NCI-H1105 treated with DMSO at 0.1 percent for 48 hours (cell line): ENCODE measurements around the gene ZNF774.
"Not testable (repeated sequence)": the region's sequence is repeated elsewhere in the genome, so short reads cannot be mapped to it uniquely, and the experiment has no call there.

Experiments
- DNase-seq: peaks from one replicate; lab custom pipeline; 2025; lab: John Stamatoyannopoulos, UW

The ZNF774 gene

DNA sequence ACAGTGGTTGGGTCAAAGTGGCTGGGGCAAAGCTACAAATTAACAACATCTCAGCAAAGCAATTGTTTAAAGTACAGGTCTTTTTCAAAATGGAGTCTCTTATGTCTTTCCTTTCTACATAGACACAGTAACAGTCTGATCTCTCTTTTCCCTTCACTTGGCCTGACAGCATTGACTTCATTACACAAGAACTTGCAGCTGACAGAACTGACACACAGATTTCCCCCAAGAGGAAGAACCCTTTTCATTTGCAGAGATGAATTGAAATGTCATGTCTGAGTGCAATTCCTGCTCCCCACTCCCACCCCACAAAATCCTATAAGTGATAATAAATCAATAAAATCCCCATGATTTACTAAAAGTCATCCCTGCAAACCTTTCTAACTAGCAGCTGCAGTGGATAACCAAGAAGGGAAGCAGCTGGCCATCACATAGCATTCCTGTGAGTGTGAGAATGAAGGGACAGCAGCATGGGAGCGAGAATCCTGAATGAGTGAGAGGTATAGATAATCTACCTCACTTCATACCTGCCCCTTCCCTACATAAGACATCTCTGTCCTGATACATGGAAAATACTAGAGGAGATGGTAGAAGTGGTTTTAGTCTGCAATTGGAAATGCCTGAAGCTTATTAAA lies 4.5 kb upstream of the ZNF774 start:
- not testable (repeated sequence) for DNase-seq

DNA sequence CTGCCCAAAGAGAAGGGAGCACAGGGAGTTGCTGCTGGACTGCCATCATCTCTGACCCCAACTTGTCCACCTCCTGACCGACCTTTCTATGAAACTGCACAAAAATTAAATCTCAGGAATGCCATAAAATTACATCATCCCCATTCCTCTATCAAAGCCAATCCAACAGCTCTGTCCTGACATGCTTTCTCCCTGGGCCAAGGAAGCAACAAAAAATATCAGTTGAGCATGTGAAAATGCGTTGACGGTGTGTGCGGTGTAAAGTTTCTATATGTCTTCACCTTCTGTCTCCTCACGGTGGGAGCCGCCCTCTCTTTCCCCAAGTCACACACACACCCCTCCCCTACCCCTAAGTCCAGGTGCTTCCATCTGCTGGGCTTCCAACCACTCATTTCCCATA lies 3.6 kb upstream of the ZNF774 start:
- no peak for DNase-seq

DNA sequence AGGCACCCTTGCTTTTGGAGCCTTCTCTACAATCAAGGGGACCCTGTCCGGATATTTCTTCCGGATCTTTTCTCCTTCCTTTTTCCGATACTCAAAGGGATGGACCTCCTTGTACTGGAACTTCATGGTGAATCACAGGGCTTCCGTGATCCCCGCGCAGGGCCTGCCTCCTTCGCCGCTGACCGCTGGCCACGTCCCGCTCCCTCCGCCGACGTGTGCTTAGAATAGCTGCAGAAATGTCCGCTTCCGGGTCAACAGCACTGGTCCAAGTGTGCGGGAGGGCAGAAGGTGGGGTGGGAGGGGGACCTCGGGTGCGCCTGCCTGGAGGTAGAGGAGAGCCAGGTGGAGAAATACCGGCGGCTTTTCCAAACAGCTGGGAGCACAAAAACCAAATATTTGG lies 3.0 kb upstream of the ZNF774 start:
- DNase-seq = no peak

DNA sequence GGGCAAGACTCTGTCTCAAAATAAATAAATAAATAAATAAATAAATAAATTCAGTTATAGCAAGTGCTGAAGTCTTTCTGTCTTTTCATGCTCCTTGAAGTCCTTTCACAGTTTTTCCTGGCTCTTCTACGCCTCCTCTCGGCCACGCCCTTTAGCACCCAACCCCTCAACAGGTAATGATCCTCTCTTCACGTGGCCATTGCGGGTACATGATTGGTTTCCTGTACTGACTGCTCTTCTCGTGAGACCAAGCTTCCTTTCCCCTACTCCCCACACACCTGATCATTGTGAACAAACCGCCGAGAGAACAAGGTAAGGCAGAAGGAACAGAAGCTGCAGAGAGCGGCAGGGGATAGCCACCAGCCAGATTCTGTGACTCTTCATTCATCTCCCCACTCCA lies 2.3 kb upstream of the ZNF774 start:
- DNase-seq = no peak

DNA sequence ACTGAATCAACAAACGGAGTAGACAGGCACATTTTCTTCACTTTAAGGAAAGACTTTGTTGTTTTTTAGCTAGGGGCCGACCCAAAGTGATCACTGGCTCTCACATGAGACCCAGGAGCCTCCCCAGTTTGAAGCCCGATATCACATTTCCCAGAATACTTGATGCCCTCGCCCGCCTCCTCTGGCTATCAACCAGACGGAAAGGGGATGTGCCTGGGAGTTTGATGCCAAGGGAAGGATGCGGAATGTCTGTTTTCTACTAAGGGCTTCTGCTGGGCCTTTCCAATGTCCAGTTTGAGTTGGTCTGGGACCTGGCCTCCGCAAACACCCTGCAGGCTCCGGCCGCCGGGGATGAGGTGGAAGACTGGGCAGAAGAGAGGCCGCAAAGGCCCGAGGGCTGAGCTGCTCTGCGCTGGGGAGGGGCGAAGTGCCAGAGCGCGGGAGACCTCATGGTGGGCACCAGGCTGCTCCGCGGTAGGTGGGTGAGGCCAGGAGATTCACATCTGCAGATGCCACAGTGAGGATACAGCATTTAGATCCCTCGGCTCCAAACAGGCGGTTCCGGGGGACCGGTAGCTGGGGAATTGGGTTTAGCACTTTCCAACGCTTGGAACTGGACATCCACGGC lies 491 bp upstream of the ZNF774 start:
- DNase-seq = no peak

DNA sequence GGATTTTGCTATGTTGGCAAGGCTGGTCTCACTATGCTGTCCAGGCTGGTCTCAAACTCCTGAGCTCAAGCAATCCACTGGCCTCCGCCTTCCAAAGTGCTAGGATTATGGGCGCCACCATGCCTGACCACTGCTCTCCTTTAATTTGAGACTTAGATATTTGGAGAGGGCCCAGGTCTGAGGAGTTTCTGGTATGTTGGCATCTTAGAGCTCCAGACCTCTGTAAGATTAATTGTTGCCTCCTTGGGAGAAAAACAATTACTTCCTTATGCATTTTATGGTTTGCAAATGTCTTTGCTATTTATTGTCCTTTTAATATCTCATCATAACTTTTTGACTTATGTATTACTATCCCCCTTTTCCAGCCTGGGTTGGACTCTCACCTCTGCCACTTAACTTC lies 2.9 kb downstream of the ZNF774 start:
- no peak for DNase-seq

DNA sequence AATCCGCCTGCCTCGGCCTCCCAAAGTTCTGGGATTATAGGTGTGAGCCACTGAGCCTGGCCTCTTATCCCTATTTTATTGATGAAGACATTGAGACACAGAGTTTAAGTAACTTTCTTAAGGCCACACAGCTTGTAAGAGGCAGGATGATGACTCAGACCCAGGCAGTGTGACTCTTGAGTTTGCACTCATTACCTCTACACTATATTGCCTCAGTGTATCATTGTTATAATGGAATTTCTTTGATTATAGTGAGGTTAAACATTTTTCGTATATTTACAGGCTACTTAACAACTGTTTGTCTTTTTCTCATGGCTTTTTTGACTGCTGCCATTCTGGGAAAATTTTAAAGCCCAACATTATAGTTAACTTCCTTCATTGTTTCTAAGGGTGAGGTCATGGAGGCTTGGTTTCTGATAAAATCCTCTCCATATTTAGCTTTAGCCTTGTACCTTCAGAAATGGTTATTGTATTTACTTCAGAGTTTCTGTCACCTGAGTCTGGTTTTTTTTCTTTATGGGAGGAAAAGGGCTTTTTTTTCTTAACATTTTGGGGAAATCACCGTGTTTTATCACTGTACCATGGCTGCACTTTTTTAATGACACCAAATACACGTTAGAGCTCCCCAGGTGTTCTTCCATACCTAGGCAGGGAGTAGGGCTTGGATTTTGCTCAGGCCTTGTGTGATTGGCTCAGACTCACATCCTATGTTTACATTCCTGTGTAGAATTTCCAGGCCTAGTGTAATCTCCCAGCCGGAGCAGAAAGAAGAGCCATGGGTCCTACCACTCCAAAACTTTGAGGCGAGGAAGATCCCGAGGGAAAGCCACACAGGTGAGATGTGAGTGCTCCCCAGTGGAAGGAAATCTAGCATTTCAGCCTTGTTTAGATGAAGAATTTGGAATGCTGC lies 6.3 kb downstream of the ZNF774 start:
- DNase-seq = no peak

DNA sequence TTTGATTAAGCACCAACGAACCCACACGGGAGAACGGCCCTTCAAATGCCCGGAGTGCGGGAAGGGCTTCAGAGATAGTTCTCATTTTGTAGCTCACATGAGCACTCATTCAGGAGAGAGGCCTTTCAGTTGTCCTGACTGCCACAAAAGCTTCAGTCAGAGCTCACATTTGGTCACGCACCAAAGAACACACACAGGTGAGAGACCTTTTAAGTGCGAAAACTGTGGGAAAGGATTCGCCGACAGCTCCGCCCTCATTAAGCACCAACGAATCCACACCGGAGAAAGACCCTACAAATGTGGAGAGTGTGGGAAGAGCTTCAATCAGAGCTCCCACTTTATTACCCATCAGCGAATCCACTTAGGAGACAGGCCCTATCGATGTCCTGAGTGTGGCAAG lies 8.7 kb downstream of the ZNF774 start:
- no peak for DNase-seq

DNA sequence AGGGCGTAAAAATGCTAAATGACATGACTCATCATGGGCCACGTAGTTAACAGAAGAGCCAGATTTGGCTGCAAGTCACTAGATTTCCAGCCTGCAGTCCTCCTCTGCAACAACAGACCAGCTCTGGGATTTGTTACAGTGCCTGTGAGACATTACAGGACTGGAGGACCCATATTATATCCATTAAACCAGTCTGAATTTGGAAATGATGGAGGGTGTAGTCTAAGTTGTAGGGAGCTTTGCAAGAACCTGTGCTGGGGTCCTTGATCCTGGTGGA lies 10.8 kb downstream of the ZNF774 start:
- DNase-seq = no peak

DNA sequence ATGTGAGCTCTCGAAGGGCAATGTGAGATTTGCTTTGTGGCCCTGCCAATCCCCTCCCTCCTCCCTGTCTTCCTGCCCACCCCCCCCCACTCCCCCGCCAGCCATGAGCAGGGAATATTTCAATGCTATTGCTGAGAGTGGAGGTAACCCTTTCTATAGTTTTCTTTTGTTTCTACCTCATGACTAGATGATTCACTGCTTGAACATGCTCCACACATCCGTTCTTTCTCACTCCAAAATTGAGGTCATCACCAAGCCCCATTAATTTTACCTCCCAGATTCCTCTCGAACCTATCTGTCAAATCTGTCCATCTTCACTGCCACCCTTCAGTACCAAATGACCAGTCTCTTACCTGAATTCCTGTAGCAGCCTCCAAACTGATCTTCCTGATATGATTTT lies 12.2 kb downstream of the ZNF774 start:
- no peak for DNase-seq

DNA sequence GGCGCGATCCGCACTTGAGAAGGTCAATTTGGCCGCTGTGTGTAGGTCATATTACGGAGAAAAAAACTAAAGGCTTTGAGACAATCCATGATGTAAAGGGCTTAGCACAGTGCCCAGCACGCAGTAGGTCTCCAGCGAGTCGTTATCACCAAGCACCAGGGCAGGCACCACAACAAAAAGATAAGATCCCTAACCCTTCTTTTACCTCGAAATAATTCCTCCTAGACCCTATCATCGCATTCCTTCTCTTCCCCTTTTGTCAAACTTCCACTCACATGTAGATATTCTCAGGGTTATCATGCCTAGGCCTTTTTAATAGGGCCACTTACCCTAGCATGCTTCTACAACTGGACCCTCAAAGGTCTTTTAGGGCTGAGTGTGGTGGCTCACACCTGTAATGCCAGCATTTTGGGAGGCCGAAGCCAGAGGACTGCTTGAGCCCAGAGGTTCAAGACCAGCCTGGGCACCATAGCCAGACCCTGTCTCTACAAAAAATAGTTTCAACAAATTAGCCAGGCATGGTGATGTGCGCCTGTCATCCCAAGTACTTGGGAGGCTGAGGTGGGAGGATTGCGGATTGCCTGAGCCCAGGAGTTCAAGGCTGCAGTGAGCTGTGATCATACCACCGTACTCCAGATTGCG lies 13.5 kb downstream of the ZNF774 start:
- no peak for DNase-seq

DNA sequence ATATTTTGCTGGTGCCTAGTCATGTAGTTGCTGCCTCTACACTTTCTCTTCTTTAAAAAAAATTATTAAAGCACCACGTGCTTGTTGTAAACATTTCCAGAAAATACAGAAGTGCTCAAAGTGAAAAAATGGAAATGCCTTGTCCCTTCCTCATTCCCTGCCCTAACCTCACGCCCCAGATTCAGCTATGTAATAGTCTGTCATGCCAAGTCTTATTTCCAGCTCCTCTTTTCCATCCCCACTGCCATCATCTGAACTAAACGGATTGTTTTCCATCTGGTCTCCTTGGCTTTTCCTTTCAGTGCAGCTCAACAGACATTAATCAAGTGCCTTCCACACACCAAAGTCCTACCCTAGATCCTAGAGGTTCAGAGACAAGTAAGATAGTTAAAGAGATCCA lies 15.5 kb downstream of the ZNF774 start:
- no peak for DNase-seq

DNA sequence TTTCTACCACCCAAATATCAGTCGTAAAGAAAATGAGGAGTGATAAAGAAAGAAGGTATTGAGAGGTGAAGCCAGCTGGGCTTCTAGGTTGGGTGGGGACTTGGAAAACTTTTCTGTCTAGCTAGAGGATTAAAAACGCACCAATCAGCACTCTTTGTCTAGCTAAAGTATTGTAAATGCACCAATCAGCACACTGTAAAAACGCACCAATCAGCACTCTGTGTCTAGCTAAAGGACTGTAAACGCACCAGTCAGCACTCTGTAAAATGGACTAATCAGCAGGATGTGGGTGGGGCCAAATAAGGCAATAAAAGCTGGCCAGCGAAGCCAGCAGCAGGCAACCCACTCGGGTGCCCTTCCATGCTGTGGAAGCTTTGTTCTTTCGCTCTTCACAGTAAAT lies 23.0 kb downstream of the ZNF774 start:
- DNase-seq = no peak

DNA sequence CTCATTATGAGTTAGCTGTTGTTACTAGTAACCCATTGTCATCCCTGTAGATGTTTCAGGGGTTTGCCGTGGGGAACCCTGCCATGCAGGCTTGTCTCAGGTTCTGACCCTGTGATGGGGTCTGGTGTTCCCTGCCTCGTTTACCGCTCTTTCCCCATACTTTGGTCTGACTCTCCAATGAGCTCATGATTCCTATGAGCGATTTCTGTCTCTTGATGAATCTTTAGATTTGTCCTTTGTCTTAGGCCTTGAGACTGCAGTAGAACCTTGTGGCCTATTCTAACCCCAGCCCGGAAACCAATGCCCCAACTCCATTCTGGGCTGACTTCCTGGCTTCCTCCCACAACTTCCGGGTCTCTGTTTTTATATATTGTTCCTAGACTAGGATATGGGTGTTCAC lies 24.7 kb downstream of the ZNF774 start:
- DNase-seq = no peak

DNA sequence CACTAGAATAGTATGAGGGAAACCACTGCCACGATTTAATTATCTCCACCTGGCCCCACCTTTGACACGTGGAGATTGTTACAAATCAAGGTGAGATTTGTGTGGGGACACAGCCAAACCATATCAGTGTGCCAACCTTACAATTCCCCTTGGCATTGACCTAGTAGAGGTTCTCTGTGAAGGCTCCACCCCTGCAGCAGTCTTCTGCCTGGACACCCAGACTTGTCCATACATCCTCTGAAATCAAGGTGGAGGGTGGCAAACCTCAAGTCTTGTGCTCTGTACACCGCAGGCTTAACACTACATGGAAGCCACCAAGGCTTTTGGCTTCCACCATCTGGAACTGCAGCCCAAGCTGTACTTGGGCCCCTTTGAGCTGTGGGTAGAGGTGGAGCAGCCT lies 27.2 kb downstream of the ZNF774 start:
- DNase-seq = no peak

DNA sequence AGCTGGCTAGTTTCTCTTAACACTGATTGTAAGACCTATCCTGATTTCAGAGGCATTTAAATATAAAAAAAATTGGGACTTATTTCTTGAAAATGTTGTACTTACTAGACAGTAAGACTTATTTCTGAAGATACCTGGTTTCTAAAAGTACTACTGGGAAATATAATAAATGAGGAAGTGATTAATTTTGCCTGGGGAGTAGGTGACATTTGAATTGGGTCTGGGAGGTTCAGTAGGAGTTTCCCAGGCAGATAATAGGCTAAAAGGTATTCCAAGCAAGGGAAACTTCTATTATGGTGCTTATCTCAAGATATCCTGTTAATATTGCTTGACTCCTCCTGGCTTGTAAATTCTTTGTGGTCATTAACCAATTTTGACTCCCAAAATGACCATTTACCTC lies 29.4 kb downstream of the ZNF774 start:
- no peak for DNase-seq

DNA sequence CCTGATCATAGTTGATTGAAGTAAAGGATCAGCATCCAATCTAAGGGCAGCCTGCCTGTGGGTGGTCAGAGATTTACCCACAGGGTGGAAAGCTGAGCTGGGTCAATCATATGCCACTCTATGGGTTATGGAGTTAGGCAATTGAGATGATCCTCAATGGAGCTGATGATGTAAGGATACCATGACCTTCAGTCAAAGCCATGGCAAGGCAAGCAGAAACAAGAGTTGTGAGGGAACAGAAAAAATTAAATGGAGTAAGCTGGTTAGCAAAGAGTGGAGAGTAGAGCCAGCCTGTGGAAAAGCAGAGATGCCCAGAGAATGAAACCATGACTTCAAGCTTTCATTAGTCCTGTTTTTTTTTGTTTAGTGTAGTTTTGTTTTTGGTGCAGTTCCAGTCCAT lies 30.2 kb downstream of the ZNF774 start:
- no peak for DNase-seq

DNA sequence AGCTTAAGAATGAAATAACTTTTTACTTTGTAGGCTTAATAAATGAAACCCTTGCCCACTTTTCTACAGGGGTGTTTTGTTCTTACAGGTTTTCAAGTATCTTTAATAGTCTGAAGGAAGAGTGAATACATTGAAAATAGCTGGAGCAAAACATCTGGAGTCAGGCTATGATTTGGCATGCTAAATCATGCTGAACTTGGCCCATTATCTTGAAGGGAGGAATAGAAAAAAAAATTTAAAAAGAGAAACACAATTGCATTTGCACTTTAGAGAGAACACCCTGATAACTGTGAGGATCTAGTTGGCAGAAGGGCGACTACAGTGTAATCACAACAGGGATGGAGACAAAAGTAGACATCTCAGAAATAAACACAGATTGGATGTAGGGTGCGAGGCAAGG lies 34.1 kb downstream of the ZNF774 start:
- no peak for DNase-seq

DNA sequence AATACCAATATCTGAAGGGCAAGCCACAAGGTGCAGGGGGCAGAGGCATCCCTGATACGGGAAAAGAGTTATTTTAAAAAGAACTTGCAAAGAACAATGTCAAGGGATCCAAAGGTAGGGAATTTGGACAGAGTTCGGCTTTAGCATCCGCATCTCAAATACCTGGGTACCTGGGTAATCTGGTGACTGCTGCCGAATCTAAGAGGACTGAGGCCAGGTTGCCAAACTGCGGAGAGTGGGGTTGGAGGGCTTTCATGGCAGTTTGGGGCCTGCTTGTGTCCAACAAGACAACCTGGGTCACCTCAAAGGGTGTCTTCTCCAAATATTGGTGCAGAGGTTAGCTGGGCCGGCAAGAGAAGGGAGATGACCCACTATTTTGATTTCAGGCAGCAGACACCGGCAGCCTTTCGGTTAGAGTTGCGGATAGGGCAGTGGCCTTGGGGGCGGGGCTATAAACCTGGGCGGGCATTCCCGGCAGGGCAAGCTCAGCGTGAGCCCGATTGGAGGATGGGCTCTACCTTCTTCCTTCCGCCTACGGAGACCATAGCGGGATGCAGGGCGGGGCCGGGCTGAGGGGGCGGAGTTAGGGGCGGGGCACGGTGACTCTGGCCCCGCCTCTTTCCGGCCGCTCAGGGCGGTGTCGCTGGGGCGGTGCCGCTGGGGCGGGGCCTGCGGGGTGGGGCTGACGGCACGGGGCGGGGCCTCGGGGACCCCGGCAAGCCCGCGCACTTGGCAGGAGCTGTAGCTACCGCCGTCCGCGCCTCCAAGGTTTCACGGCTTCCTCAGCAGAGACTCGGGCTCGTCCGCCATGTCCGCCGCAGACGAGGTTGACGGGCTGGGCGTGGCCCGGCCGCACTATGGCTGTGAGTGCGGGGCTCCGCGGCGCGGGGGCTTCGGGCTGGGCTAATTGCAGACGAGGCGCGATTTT lies 35.7 kb downstream of the ZNF774 start, which contains the start of gene IQGAP1:
IQGAP1 (plus strand) TSS at position 709 of the 928 bp plus-strand sequence; CDS start at position 809, 100 bp downstream.
- DNase-seq = peak; percentile 79

DNA sequence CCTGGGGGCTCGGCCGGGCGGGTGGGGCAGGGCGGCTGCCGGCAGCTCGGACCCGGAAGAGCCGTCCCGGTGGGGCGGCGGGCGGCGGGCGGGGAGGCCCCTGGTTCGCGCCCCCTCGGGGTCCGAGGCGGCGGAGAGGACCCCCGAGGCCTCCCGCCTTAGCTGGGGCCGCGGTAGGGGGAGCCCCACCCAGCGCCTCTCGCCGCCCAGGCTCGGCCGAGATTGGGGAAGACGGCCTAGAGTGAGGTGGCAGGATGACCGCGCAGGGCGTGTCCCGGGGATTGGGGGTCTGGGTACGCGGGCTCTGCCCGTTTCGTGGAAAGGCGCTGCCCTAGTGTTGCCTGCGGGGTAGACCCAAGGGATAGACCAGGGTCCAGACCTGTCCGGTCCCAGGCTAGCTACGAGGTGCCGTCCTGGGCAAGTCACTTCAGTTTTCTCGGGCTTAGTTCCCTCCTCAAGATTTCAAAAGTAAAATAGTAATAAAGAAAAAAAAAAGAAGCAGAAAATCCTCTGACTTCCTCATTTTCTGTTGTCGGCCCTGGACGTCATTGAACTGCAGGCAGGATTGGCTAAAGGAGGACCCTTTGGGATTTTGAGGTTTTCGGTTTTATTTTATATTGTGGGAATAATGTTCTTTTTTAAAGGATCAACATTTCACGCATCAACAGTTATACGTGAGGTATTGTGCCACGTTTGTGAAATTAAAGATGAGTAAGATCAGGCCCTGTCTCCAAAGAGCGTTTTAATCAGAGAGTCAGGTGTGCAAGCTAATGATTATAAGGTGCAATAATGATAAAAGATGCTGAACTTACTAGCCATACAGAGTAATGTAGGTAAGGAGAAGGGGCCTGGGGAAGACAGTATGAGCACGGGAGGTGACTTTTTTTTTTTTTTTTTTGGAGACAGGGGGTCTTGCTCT lies 36.6 kb downstream of the ZNF774 start:
- DNase-seq = peak; percentile 18

DNA sequence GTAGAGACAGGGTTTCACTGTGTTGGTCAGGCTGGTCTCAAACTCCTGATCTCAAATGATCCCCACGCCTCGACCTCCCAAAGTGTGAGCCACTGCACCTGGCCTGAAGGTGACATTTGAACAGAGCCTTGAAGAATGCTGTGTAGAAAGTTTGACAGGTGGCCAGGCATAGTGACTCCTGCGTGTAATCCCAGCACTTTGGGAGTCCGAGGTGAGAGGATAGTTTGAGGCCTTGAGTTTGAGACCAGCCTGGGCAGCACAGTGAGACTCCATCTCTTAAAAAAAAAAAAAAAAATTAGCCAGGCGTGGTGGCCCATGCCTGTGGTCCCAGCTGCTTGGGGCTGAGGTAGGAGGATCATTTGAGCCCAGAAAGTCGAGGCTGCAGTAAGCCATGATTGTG lies 37.4 kb downstream of the ZNF774 start:
- no peak for DNase-seq
